Neural progenitor cell (in vitro differentiated cells): Measurements from ENCODE around the gene PGPEP1. TPM values are rescaled to one million over a fixed set of nuclear protein-coding genes. Genes with fewer than 3 reads are reported as not detected.
A peak's percentile ranks its signal among the peaks of the same experiment; 100 is the strongest.

Experiments used
- DNase-seq: peaks from one replicate; pipeline ENCODE4 v3.0.0-alpha.2; 2016; ENCODE audit warnings: low spot score
- H2AFZ ChIP-seq: fragments of 200-600 bp; sonication (generic); replicated peaks from 2 replicates; pipeline ENCODE4 v1.6.1; 2016; ENCODE audit warnings: antibody characterized with exemption
- H3F3A ChIP-seq: fragments of 200-600 bp; sonication (generic); 2 replicates; pipeline ENCODE4 v1.6.1; 2016; ENCODE audit warnings: antibody characterized with exemption, low read depth
- H3K27ac ChIP-seq: fragments of 200-600 bp; sonication (generic); 2 replicates; pipeline ENCODE4 v1.5.1; 2016; ENCODE audit warnings: mild to moderate bottlenecking
- H3K27me3 ChIP-seq: fragments of 200-600 bp; sonication (generic); 2 replicates; pipeline ENCODE4 v1.6.1; 2016; ENCODE audit warnings: mild to moderate bottlenecking, moderate library complexity
- H3K36me3 ChIP-seq: fragments of 200-600 bp; sonication (generic); 2 replicates; pipeline ENCODE4 v1.5.1; 2016
- H3K4me1 ChIP-seq: fragments of 200-600 bp; sonication (generic); 2 replicates; pipeline ENCODE4 v1.6.1; 2016; ENCODE audit warnings: mixed run types
- H3K4me2 ChIP-seq: fragments of 200-600 bp; sonication (generic); 2 replicates; pipeline ENCODE4 v1.6.1; 2016
- H3K4me3 ChIP-seq: fragments of 200-600 bp; sonication (generic); 2 replicates; pipeline ENCODE4 v1.5.1; 2016
- H3K79me2 ChIP-seq: fragments of 200-600 bp; sonication (generic); 2 replicates; pipeline ENCODE4 v1.6.1; 2016; ENCODE audit warnings: low read depth
- H3K9ac ChIP-seq: fragments of 200-600 bp; sonication (generic); 2 replicates; pipeline ENCODE4 v1.6.1; 2016
- H3K9me3 ChIP-seq: fragments of 200-600 bp; sonication (generic); 2 replicates; pipeline ENCODE4 v1.5.1; 2016; ENCODE audit warnings: low read depth
- H4K20me1 ChIP-seq: fragments of 200-600 bp; sonication (generic); 2 replicates; pipeline ENCODE4 v1.6.1; 2016; ENCODE audit warnings: low read depth
- H3K27ac Mint-ChIP-seq: 3 replicates; pipeline ENCODE4 v1.8.0; 2021; ENCODE audit warnings: mixed read lengths
- H3K27me3 Mint-ChIP-seq: 2 replicates; pipeline ENCODE4 v1.8.0; 2022; ENCODE audit warnings: low read depth, mild to moderate bottlenecking, inconsistent platforms, moderate library complexity, mixed read lengths; ENCODE audit not compliant: insufficient read depth
- H3K36me3 Mint-ChIP-seq: 3 replicates; pipeline ENCODE4 v1.8.0; 2021; ENCODE audit warnings: mixed read lengths
- H3K4me1 Mint-ChIP-seq: 3 replicates; pipeline ENCODE4 v1.8.0; 2021; ENCODE audit warnings: mixed read lengths
- H3K4me3 Mint-ChIP-seq: 3 replicates; pipeline ENCODE4 v1.8.0; 2021; ENCODE audit warnings: mild to moderate bottlenecking, moderate library complexity, mixed read lengths
- H3K9me3 Mint-ChIP-seq: 3 replicates; pipeline ENCODE4 v1.8.0; 2020; ENCODE audit warnings: mixed read lengths
- EZH2 ChIP-seq: fragments of 200-600 bp; sonication (generic); IDR thresholded peaks from 2 replicates; pipeline ENCODE4 v1.6.1; 2017; ENCODE audit warnings: antibody characterized with exemption, mild to moderate bottlenecking, moderate library complexity
- EZH2phosphoT487 ChIP-seq: fragments of 200-600 bp; sonication (generic); IDR thresholded peaks from 2 replicates; pipeline ENCODE4 v1.6.1; 2017; ENCODE audit warnings: antibody characterized with exemption
- total RNA-seq: library from RNA; depleted of rRNA; stranded (reverse); fragments of >200 nt; gene quantifications from 2 replicates; pipeline ENCODE4 v1.2.3, GENCODE V29; 2015; ENCODE audit warnings: low replicate concordance
- TF ChIP-seq, protein P1 (sequence below): fragments of 200-600 bp; sonication (generic); IDR thresholded peaks from 2 replicates; pipeline ENCODE4 v1.5.1; 2017; ENCODE audit warnings: antibody characterized with exemption, mild to moderate bottlenecking

Gene PGPEP1
- total RNA-seq, 1 donor from 2014 or later, result 2.1 TPM

DNA sequence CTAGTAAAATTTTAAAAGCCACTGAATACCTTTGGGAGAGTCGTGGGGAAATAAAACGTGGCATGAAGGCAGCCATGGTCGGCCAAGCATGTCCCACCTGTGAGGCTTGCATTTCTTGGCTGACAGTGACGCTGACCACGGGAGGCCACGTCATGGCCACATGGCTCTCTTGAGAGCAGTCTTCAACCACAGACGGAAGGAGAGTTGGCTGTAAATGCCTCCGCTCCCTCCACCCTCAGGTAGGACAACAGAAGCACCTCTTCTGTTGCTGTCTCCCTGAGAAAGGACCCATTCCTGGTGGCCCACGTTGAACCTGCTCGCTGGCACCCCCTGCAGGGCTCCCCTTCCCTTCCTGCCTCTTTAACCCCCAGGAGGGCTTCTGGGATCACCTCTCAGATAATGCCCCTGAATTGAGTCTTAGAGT lies 67.7 kb downstream of the PGPEP1 start:
- DNase-seq, result peak; percentile 47
- H3K9me3 ChIP-seq, result no peaks in the 10 kb centered on the region
- no peak for TF ChIP-seq EZH2phosphoT487
- TF ChIP-seq, protein P1, sequence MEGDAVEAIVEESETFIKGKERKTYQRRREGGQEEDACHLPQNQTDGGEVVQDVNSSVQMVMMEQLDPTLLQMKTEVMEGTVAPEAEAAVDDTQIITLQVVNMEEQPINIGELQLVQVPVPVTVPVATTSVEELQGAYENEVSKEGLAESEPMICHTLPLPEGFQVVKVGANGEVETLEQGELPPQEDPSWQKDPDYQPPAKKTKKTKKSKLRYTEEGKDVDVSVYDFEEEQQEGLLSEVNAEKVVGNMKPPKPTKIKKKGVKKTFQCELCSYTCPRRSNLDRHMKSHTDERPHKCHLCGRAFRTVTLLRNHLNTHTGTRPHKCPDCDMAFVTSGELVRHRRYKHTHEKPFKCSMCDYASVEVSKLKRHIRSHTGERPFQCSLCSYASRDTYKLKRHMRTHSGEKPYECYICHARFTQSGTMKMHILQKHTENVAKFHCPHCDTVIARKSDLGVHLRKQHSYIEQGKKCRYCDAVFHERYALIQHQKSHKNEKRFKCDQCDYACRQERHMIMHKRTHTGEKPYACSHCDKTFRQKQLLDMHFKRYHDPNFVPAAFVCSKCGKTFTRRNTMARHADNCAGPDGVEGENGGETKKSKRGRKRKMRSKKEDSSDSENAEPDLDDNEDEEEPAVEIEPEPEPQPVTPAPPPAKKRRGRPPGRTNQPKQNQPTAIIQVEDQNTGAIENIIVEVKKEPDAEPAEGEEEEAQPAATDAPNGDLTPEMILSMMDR, result peak; percentile 55
- no peak for TF ChIP-seq EZH2
- no peak overlapping the region for H3K9ac ChIP-seq
- Mint-ChIP-seq H3K27ac (no peak overlapping the region), H3K27me3 (peaks cover 21% of the 10 kb centered on the region), H3K4me3 (no peak overlapping the region), H3K4me1 (peaks cover 11% of the 10 kb centered on the region), H3K9me3 (peaks cover 2% of the 10 kb centered on the region), H3K36me3 (no peaks in the 10 kb centered on the region)
- H3K27ac ChIP-seq, result no peak overlapping the region
- H3K36me3 ChIP-seq, result no peaks in the 10 kb centered on the region
- no peaks in the 10 kb centered on the region for H3K4me1 ChIP-seq
- no peak overlapping the region for H3K4me3 ChIP-seq
- H3K27me3 ChIP-seq, result peaks cover 15% of the 10 kb centered on the region
- no peak overlapping the region for H2AFZ ChIP-seq
- no peaks in the 10 kb centered on the region for H3F3A ChIP-seq
- no peaks in the 10 kb centered on the region for H4K20me1 ChIP-seq
- no peaks in the 10 kb centered on the region for H3K79me2 ChIP-seq
- no peak overlapping the region for H3K4me2 ChIP-seq

DNA sequence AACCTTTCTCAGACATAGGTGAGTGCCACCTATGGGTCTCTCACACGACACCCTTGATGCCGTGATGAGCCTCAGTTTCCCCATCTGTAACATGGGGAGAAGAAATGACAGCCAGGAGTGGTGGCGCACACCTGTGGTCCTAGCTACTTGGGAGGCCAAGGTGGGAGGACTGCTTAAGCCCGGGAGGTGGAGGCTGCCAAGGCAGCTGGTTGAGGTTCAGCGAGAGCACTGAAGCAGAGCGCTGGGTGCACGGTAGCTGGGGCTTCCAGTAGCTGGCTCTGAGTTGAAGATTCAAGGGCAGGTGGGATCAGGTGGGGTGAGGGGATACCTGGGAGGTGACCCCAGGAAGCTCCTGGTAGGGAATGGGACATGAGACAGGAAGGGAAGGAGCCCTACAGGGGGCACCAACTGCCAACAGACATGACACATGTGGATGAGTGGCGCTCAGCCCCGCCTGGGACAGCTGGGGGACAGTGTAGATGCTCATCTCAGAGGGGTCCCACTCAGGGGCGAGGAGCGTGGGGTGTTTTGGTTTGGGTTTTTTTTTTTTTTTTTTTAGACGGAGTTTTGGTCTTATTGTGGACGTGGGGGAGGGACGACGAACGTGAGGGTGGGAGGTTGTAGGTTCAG lies 72.3 kb downstream of the PGPEP1 start:
- Mint-ChIP-seq H3K27me3 (peaks cover 32% of the 10 kb centered on the region), H3K36me3 (no peaks in the 10 kb centered on the region), H3K4me1 (peaks cover 37% of the 10 kb centered on the region), H3K4me3 (no peak overlapping the region), H3K27ac (peak overlapping the region; percentile 53), H3K9me3 (peaks cover 2% of the 10 kb centered on the region)
- H3K9me3 ChIP-seq, result no peaks in the 10 kb centered on the region
- no peak overlapping the region for H3K27ac ChIP-seq
- H3K9ac ChIP-seq, result no peak overlapping the region
- H4K20me1 ChIP-seq, result no peaks in the 10 kb centered on the region
- peaks cover 18% of the 10 kb centered on the region for H3F3A ChIP-seq
- H3K27me3 ChIP-seq, result peaks cover 20% of the 10 kb centered on the region
- no peak for TF ChIP-seq EZH2phosphoT487
- TF ChIP-seq, protein P1, result no peak
- no peak for TF ChIP-seq EZH2
- no peaks in the 10 kb centered on the region for H3K79me2 ChIP-seq
- peak; percentile 2 for DNase-seq
- no peak overlapping the region for H2AFZ ChIP-seq
- peaks cover 4% of the 10 kb centered on the region for H3K4me1 ChIP-seq
- H3K4me2 ChIP-seq, result no peak overlapping the region
- no peaks in the 10 kb centered on the region for H3K36me3 ChIP-seq
- no peak overlapping the region for H3K4me3 ChIP-seq

DNA sequence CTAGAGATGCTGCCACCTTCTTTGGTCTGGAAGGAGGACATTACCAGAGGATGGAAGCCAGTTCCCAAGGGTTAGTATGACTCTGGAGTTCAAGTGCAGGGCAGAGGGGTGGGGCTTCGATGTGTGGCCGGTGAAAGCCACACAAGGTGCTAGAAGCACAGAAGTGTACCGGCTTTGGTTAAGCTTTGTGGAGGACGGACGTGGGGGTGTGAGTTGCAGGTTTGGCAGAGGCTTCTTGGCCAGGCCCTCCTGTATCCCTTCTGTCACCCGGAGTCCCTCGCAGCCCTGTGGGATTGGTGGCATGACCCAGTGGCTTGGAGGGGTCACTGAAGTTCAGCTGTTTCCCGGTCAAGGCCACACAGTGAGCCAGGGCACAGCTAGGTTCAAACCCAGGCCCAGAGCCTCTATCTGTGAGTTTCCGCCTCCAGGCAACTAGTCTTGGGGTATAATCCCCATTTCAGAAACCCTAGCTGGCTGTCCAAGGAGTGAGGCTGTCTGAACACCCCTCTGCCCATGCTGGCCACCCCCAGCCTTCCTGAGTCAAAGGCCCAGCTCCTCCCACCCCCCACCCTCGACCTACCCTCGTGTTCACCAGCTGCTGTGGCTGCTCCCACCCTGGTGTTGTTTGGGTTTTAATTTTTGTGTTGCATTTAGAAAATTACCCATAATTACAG lies 74.2 kb downstream of the PGPEP1 start:
- H3K4me3 Mint-ChIP-seq, result peak overlapping the region; percentile 77
- H3K4me2 ChIP-seq, result no peak overlapping the region
- peaks cover 7% of the 10 kb centered on the region for H3K4me1 ChIP-seq
- peaks cover 49% of the 10 kb centered on the region for H3K4me1 Mint-ChIP-seq
- no peak overlapping the region for H3K4me3 ChIP-seq
- no peaks in the 10 kb centered on the region for H4K20me1 ChIP-seq
- no peaks in the 10 kb centered on the region for H3K36me3 ChIP-seq
- no peak overlapping the region for H3K9ac ChIP-seq
- no peaks in the 10 kb centered on the region for H3K36me3 Mint-ChIP-seq
- peaks cover 36% of the 10 kb centered on the region for H3K27me3 Mint-ChIP-seq
- no peak overlapping the region for H3K27ac ChIP-seq
- H3K9me3 ChIP-seq, result no peaks in the 10 kb centered on the region
- H3K27ac Mint-ChIP-seq, result peak overlapping the region; percentile 94
- no peak for TF ChIP-seq EZH2phosphoT487
- TF ChIP-seq, protein P1, result no peak
- no peak for TF ChIP-seq EZH2
- H3K27me3 ChIP-seq, result peaks cover 34% of the 10 kb centered on the region
- peak; percentile 1 for DNase-seq
- peaks cover 2% of the 10 kb centered on the region for H3K9me3 Mint-ChIP-seq
- no peaks in the 10 kb centered on the region for H3K79me2 ChIP-seq
- no peak overlapping the region for H2AFZ ChIP-seq
- H3F3A ChIP-seq, result peaks cover 34% of the 10 kb centered on the region
